Measurements from ENCODE around the gene ZBTB16. TPM values are rescaled to one million over a fixed set of nuclear protein-coding genes. Genes with fewer than 3 reads are reported as not detected.

Gene ZBTB16
- total and polyA plus RNA-seq, 10 donors: 1.5 to 85.6 (median 42.1) TPM

DNA sequence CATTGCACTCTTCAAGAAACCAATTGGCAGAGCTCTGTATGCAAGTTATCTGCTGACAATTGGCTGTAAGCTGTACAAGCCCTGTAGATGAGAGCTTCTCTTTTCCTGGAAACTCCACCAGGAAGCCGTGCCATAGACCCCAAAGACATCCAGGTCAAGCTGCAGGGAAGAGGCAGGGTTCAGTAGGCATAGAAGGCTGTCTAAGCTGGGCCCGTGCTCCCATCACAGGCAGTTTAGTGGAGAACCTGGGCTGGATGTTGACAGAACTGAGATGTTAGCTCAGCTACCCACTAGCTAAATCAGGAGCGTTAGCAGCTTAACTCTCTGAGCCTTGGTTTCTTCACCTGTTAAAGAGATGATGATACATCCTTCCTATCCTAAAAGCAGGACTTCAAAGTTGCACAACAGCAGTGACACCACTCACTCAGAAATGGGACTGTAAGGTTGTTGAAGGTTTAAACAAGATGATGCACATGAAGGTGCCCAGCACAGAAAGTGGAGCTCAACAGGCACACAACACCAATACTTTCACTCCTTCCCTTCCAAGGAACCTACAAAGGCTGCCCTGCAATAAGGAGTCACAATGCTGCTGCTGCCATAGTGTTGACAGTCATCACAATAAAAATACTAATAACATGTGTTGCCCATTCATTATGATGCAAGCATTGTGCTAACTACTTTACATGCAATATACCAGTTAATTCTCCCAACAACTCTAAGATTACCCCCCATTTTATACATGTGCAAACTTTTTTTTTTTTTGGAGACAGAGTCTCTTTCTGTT lies 115.4 kb downstream of the ZBTB16 start:
- peak overlapping the region in 5 of 8 donors; percentile 3 to 92 (median 89) for H3K27ac ChIP-seq
- 31 to 78% (median 60%) methylated on average over 2 to 3 of the region's 3 CpGs for WGBS, 5 donors
- TF ChIP-seq POLR2AphosphoS5 (IDR thresholded peaks at IDR 0.05): peak in 1 of 3 donors; percentile 8
- TF ChIP-seq POLR2A (IDR thresholded peaks at IDR 0.05): no peak
- H3K4me1 ChIP-seq: peaks cover 42 to 100% (median 84%) of the 10 kb centered on the region in 6 donors
- intact Hi-C loops (cut with DNase I; ENCODE audit: low total_unique reads): no loop called here
- no peak overlapping the region for H3K4me3 ChIP-seq
- no peaks in the 10 kb centered on the region for H3K27me3 ChIP-seq (replicated peaks in 1 of 7)
- no peaks in the 10 kb centered on the region for H3K9me3 ChIP-seq
- no peak for DNase-seq
- H3K36me3 ChIP-seq: peaks cover 0 to 8% (median 0%) of the 10 kb centered on the region in 6 donors

GRCh38 chr11:114175706-114176105 lies 116.2 kb downstream of the ZBTB16 start:
- intact Hi-C loops (cut with DNase I; ENCODE audit: low total_unique reads): no loop called here
- H3K27ac ChIP-seq: peak overlapping the region in 3 of 8 donors; percentile 4 to 92 (median 89)
- WGBS, 5 donors: 68 to 96% (median 84%) methylated on average over 6 of the region's 6 CpGs

DNA sequence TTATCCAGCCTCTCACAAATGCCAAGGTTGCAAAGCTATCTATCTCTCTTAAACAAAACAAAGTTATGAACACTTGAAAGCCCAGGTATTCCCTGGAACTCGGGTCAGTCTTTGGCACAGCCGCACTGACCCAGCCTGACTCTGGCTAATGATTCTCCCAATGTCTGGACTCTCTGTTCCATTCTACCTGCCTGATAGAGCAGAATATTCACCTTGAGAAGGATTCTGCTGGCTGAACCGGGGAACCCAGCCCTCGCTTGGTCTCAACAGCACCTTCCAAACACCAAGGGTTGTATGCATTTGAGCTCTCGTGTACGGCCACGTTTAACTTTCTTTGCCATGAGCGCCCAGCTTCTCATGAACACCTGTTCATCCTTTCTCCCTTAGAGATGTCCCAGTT lies 116.8 kb downstream of the ZBTB16 start:
- no peak for DNase-seq
- H3K36me3 ChIP-seq: peaks cover 0 to 8% (median 0%) of the 10 kb centered on the region in 6 donors
- H3K27ac ChIP-seq: peak overlapping the region in 3 of 8 donors; percentile 86 to 90 (median 88)
- no peaks in the 10 kb centered on the region for H3K9me3 ChIP-seq
- WGBS, 5 donors: 92 to 96% (median 94%) methylated on average over 8 of the region's 8 CpGs
- no peak overlapping the region for H3K4me3 ChIP-seq
- TF ChIP-seq POLR2A (IDR thresholded peaks at IDR 0.05): no peak
- TF ChIP-seq POLR2AphosphoS5 (IDR thresholded peaks at IDR 0.05): no peak
- TF ChIP-seq, protein P1, sequence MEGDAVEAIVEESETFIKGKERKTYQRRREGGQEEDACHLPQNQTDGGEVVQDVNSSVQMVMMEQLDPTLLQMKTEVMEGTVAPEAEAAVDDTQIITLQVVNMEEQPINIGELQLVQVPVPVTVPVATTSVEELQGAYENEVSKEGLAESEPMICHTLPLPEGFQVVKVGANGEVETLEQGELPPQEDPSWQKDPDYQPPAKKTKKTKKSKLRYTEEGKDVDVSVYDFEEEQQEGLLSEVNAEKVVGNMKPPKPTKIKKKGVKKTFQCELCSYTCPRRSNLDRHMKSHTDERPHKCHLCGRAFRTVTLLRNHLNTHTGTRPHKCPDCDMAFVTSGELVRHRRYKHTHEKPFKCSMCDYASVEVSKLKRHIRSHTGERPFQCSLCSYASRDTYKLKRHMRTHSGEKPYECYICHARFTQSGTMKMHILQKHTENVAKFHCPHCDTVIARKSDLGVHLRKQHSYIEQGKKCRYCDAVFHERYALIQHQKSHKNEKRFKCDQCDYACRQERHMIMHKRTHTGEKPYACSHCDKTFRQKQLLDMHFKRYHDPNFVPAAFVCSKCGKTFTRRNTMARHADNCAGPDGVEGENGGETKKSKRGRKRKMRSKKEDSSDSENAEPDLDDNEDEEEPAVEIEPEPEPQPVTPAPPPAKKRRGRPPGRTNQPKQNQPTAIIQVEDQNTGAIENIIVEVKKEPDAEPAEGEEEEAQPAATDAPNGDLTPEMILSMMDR (IDR thresholded peaks at IDR 0.05 in 8 of 11, conservative IDR thresholded peaks at IDR 0.05 in 3 of 11): no peak
- peaks cover 45 to 100% (median 84%) of the 10 kb centered on the region in 6 donors for H3K4me1 ChIP-seq
- H3K27me3 ChIP-seq (replicated peaks in 1 of 7): no peaks in the 10 kb centered on the region
- intact Hi-C loops (cut with DNase I; ENCODE audit: low total_unique reads): no loop called here

More at GRCh38 chr11:114175706-114176105, 116.2 kb downstream of the ZBTB16 start:
- TF ChIP-seq POLR2A (IDR thresholded peaks at IDR 0.05) (no peak), POLR2AphosphoS5 (IDR thresholded peaks at IDR 0.05) (no peak)
- TF ChIP-seq, protein P1 (IDR thresholded peaks at IDR 0.05 in 8 of 11, conservative IDR thresholded peaks at IDR 0.05 in 3 of 11): no peak
- Histone ChIP-seq H3K9me3 (no peaks in the 10 kb centered on the region), H3K4me1 (peaks cover 47 to 100% (median 84%) of the 10 kb centered on the region in 6 donors), H3K27me3 (replicated peaks in 1 of 7) (no peaks in the 10 kb centered on the region), H3K4me3 (no peak overlapping the region), H3K36me3 (peaks cover 0 to 8% (median 0%) of the 10 kb centered on the region in 6 donors)
- DNase-seq: no peak

DNA sequence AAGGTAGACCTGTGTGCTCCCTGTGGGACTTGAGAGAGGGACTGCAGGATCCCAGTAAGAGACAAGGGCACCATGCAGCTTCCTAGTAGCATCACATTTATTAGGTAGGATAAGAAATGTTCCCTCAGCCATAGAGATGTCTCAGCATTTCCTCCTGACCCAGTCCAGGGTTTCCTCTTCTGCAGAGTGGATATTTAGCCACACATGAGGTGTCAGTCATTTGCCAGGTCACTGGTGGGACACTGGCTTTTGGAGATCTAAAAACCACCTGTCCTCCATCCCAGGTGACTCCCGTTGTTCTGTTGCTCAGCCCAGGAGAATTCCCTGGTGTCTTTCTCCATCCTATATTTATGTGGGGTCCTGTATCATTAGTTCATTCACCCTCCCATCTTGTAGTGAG lies 119.1 kb downstream of the ZBTB16 start:
- no peak for DNase-seq
- WGBS, 5 donors: 83 to 100% (median 90%) methylated on average over 1 of the region's 1 CpG
- no peak for TF ChIP-seq POLR2A (IDR thresholded peaks at IDR 0.05)
- no peak for TF ChIP-seq POLR2AphosphoS5 (IDR thresholded peaks at IDR 0.05)
- TF ChIP-seq, protein P1 (IDR thresholded peaks at IDR 0.05 in 8 of 11, conservative IDR thresholded peaks at IDR 0.05 in 3 of 11): no peak
- Histone ChIP-seq H3K4me1 (peaks cover 40 to 100% (median 84%) of the 10 kb centered on the region in 6 donors), H3K9me3 (no peaks in the 10 kb centered on the region), H3K27ac (peak overlapping the region; percentile 22 to 96 (median 86)), H3K4me3 (no peak overlapping the region), H3K36me3 (no peaks in the 10 kb centered on the region), H3K27me3 (replicated peaks in 1 of 7) (no peaks in the 10 kb centered on the region)
- intact Hi-C loops (cut with DNase I; ENCODE audit: low total_unique reads): no loop called here

Measured in spleen (tissue), 11 donors.